ENCODE results near the gene PARP3.
"Not testable (repeated sequence)": the region's sequence is repeated elsewhere in the genome, so short reads cannot be mapped to it uniquely, and the experiment has no call there.

The PARP3 gene

DNA sequence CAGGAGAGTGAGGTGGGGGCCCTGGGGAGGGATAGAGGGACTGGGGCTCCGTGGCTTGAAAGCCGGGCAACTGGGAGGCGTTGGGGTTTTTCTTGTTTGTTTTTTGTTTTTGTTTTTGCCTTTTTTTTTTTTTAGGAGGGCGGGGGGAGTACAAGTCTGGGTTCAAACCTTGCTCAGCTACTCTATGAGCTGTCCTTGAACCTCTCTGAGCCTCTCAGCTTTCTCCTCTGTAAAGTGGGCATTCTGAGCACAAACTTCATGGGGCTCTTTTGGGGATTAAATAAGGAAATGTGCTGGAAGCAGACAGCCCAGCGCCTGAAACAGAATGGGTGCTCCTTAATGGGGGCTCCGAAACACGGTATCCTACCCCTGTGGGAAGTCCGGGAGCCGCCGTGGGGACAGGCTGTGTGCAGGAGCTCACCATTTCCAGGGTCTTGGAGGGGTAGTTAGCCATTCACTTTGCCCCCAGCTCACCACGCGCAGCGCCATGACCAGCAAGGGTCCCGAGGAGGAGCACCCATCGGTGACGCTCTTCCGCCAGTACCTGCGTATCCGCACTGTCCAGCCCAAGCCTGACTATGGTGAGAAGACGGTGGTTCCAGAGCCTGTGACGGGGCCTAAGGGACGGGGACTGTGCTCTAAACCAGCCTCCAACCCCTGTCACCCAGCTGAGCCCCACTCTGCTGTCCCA, 41.6 kb downstream of the PARP3 start:
- DNase-seq, result no peak

DNA sequence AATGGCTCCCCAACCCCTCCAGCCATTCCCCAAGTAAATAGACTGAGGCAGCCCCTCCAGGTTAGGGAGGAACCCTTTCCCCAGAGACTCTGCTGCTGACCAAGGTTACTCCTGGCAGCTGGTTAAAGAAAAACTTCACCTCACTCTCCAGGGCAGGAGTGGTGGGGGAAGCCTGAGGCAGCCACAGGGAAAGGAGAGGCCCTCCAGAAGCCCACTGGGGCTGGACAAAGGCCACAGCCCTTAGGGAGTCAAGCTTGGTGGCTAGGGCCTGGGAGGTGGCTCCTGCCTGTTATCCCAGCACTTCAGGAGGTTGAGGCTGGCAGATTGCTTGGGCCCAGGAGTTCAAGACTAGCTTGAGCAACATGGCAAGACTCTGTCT, 42.1 kb downstream of the PARP3 start:
- no peak for DNase-seq

DNA sequence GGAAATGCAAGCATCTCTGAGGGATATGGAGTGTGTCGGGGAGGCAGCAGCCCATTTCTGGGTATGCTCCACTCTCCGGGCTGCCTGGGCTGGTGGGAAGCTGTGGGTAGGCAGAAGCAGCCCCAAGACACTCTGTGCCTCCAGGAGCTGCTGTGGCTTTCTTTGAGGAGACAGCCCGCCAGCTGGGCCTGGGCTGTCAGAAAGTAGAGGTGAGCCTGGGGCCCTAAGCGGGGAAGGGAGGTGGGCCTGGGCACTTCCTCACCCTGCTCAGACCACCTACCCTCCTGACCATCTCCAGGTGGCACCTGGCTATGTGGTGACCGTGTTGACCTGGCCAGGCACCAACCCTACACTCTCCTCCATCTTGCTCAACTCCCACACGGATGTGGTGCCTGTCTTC, 42.9 kb downstream of the PARP3 start:
- no peak for DNase-seq

DNA sequence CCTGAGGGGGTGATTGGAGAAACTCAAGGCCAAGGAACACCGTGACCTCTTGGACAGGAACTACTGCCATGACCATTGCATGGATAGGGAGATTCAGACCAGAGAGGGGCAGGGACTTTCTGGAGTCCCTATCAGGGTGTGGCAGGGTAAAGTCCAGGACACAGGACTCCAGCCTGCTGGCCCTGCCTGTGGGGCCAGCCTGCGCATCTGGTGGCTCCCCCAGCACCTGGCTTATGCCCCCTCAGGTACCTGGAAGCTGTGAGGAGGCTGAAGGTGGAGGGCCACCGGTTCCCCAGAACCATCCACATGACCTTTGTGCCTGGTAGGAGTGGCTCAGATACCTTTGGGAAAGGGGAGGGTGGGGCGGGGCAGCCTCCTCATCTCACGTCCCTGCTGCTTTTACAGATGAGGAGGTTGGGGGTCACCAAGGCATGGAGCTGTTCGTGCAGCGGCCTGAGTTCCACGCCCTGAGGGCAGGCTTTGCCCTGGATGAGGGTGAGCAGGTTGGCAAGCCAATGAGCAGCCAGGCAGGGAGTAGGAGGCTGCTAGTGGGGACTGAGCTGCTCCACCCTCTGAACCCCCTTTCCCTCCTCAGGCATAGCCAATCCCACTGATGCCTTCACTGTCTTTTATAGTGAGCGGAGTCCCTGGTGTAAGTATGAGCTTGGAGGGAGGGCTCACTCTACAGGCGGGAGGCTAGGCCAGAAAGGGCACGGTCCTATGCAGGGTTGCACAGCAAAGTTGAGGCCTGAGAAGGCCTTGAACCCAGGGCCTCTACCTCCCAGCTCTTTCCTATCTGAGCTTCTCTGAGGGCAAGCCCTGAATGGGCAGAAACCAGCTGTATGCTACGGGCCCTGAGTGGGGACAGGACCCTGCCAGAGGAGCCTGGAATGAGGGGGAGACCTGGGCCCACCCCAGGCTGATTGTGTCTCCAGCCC, 44.1 kb downstream of the PARP3 start:
- no peak for DNase-seq

DNA sequence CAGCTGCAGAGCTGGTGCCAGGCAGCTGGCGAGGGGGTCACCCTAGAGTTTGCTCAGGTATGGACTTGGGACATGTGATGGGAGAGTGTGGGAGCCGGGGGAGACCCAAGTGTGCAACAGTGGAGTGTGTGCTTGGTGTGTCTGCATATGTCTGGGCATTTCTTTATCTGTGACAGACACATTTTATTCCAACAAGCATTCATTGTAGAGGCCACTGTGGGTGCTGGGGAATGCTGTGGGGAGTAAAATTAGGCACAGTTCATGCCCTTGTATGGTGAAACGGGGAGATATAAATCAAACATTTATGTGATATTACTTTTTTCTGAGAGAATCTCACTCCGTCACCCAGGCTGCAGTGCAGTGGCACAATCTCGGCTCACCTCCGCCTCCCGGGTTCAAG, 45.4 kb downstream of the PARP3 start:
- DNase-seq, result no peak

DNA sequence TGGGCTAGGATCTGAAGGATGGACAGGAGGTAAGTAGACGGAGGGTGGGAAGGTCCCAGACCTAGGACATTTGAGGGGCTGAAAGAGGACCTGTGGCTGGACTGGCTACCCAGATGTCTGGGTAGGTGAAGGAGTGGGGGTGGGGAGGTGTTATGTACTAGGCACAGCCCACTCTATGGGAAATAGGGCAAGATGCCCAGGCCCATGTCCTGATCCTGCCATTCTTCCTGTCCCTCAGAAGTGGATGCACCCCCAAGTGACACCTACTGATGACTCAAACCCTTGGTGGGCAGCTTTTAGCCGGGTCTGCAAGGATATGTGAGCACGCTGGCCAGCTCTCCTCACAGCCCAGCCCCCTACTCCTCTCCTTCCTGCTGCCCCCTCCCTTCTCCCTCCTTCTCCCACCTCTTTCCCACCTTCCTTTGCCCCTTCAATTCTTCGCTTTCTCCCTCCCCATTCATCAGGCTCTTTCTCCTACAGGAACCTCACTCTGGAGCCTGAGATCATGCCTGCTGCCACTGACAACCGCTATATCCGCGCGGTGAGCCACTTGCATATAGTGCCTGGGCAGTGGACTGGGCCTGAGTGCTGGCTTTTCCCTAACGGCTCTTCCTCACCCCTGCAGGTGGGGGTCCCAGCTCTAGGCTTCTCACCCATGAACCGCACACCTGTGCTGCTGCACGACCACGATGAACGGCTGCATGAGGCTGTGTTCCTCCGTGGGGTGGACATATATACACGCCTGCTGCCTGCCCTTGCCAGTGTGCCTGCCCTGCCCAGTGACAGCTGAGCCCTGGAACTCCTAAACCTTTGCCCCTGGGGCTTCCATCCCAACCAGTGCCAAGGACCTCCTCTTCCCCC, 46.4 kb downstream of the PARP3 start:
- DNase-seq, result no peak

DNA sequence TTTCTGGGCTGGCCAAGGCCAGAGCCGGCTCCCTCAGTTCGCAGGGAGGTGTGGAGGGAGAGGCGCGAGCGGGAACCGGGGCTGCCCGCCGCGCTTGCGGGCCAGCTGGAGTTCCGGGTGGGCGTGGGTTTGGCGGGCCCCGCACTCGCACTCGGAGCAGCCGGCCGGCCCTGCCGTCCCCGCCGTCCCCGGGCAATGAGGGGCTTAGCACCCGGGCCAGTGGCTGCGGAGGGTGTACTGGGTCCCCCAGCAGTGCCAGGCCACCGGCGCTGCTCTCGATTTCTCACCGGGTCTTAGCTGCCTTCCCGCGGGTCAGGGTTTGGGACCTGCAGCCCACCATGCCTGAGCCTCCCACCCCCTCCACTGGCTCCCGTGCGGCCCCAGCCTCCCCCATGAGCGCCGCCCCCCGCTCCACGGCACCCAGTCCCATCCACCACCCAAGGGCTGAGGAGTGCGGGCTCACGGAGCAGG, 48.4 kb downstream of the PARP3 start:
- not testable (repeated sequence) for DNase-seq

DNA sequence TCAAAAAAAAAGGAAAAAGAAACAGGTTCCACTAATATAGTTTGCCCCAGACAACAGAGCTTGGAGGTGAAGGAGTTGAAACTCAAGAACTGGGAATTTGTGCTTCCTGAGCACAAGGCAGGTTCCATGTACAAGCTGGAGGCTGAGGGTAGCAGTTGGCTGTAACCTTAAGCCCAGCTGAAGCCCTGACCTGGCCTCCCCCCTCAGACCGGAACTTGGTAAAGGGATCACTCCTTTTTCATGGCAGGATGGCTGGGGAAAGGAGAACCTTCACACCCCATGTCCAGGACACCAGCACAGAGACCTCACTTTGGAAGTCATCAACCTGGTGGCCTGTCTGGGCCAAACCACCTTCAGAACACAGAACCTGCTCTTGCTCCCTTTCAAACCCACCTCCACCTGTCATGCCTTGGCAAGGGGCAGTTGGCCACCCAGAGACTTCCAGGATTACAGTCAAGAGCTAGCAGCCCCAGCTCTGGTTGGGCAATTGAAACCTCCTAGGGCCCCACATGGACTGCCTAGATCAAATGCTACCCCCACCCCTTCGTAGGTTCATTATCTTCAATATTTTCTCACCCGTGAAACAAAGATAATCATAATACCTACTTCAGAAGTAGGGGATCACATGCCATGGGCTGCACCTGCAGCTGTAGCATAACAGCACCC, 50.0 kb downstream of the PARP3 start:
- no peak for DNase-seq

DNA sequence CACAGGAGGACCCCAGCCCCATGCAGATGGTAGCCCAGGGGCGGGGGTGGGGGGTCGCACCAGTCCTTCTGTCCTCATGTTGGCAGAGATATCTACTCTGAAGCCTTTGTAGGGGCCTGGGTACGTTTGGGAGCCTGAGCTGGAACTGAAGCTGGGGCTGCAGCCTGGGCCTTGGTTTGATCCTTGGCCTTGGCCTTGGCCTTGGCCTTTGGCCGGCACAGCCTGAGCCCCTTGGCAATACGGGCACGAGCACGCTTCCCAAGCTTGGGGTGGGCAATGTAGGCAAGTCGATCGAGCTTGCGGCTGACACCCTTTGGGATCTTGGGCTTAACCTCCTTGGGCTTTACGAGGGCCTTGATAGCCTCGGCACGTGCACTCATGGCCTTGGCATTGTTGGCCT, 51.5 kb downstream of the PARP3 start:
- DNase-seq, result not testable (repeated sequence)

DNA sequence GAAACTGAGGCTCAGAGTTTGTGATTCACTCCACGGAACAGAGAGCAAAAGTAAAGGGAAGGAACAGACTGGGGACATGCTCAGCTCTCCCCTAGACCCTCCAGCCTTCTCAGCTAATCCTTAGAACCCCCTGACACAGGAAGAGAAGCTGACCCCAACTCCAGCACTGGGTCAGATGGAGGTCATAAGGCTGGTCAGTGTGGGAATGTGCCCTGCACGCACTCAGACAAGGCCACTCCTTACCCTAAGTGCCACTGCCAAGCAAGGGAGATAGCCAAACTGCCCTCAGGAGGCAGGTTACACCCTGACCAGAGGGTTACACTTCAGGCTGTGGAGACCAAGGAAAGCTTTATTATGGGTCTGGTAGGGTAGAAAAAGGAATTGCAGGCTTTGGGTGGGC, 52.4 kb downstream of the PARP3 start:
- no peak for DNase-seq

DNA sequence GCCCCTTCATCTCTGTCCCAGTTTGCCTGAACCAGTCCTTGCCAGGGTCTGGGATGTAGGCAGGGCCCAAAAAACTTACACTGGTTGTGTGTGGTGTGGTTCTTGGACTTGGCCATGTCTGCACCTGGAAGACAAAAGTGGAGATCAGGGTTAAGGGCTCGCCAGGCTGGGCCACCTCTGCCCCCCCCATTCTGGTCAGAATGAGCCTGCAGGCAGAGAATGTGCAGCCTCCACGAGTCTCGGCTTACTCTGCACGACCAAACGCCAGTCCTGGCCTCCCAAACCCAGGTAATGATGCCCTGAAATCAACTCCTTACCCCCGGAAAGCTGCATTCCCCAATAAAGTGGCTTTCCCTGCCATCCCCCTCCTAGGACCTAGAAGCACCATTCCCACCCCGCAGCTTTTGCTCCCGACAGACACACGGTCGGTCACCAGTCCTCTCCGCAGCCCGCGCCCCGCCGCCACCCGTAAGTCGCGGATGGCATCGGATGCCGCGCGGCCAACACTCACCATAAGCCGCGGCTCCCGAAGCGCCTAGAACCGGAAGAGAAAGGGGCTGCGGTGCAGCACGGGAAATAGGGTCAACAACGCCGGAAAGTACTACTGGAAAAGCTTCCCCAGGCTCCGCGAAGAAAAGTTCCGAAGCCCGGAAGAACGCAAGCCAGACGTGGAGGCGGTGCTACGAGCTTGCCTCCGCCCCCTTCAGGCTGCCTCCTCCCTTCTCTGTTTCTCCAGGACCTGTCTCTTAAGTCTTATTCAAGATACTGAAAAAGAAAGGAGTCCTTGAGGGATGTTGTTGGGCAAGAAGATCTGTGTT, 53.4 kb downstream of the PARP3 start, which contains the start of gene RPL29:
RPL29 (minus strand) TSS at position 550 of the 818 bp plus-strand sequence; CDS start at position 116, 434 bp downstream.
- DNase-seq, result peak; percentile 42 to 92 (median 85)

DNA sequence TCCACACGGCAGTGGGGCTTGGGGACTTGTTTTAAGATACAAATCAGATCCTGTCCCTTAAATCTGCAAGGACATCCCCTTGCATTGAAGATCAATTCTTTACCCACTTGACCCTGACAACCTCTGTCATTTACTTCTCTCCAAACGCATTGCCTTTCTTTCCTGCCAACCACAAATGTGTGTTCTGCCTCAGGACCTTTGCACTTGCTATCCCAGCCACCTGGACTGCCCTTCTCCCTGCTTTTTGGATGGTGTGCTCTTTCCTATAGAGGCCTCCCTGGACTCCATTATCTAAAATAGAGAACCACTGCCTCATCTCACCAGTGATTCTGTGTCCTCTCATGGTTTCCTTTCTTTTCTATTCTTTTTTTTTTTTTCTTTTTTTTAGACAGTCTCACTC, 55.0 kb downstream of the PARP3 start:
- no peak for DNase-seq

DNA sequence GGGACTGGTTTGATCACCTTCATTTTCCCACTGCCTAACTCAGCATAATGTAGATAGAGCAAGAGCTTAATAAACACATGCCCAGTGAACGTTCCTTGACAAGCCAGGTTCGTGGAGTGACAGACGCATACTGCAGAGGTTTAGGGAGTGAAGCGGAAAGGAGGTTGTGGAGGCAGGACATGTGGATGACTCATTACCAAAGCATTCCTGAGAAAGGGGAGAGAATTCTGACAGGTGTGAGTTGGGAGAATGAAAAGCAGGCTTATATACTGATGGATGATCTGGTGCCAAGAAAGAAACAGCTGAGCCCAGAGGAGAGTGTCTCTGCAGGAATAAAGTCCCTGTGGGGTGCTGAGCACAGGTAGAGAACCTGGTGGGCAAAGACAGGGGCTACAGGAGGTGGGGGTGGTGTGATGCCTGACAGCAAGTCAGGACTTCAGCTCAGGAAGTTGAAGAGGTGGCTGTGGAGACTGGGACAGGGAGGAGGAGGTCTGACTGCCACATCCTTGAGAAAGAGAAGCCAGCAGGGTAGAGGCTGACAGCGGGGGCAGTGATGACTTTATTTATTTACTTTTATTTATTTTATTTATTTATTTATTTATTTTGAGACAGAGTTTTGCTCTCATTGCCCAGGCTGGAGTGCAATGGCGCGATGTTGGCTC, 55.9 kb downstream of the PARP3 start:
- peak in 1 of 58 donors; percentile 20 for DNase-seq

All from anterior cingulate cortex (tissue), 58 donors.